ENCODE data around the gene PCNT.

PCNT gene

GRCh38 chr21:46486481-46487126, 162.6 kb downstream of the PCNT start:
- no peak for FAIRE-seq

GRCh38 chr21:46489162-46489663, 165.3 kb downstream of the PCNT start:
- FAIRE-seq: no peak

- no peak for FAIRE-seq
Measured at GRCh38 chr21:46489800-46490199, 165.8 kb downstream of the PCNT start.

- no peak for FAIRE-seq
Measured at GRCh38 chr21:46491553-46491952, 167.6 kb downstream of the PCNT start.

- no peak for FAIRE-seq
Measured at GRCh38 chr21:46492851-46493250, 168.9 kb downstream of the PCNT start.

- no peak for FAIRE-seq
Measured at GRCh38 chr21:46493828-46494227, 169.9 kb downstream of the PCNT start.
